Measurements from ENCODE around the gene ZG16B.

GRCh38 chr16:2828521-2828840, 1.6 kb upstream of the ZG16B start:
- TF ChIP-seq CTCF (IDR thresholded peaks at IDR 0.05) = no peak
- no peak for TF ChIP-seq EZH2 (IDR thresholded peaks at IDR 0.05; ENCODE audit: borderline replicate concordance, insufficient read depth, low read depth, low read length, poor library complexity, severe bottlenecking)
